ENCODE results near the gene SCT. TPM values are rescaled to one million over a fixed set of nuclear protein-coding genes. Genes with fewer than 3 reads are reported as not detected.

The SCT gene
- polyA plus RNA-seq, 1 donor from 2014 or later: not detected

DNA sequence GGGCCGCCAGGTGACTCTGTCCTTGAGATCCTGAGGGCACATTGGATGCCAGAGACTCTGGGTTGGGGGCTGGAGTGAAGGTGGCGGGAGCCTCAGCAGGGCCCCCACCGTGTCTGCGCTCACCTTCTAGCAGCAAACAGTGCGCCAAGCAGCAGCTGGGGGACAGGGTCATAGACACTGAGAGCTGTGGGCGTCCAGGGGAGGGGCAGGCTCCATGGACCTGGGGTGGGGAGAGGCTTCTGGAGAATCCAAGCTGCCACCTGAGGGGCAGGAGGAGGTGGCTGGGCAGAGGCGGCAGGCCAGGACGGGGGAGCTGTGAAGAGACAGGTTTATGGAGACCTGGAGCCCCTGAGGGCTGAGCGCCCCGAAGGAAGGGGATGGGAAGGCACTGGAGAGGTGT, 42.7 kb downstream of the SCT start:
- no peaks in the 10 kb centered on the region for H3K9me2 ChIP-seq (ENCODE audit: insufficient read depth, low read length)
- no peak overlapping the region for H3K4me2 ChIP-seq (ENCODE audit: low read length)
- no peak overlapping the region for H3K4me3 ChIP-seq (ENCODE audit: low read length)
- H3K27ac ChIP-seq (ENCODE audit: low read length): no peak overlapping the region
- H3K27me3 ChIP-seq (ENCODE audit: insufficient read depth, low read depth, low read length): no peaks in the 10 kb centered on the region
- H3F3A ChIP-seq (ENCODE audit: insufficient read depth, low read length, poor library complexity, severe bottlenecking): no peaks in the 10 kb centered on the region
- no peaks in the 10 kb centered on the region for H3K9me3 ChIP-seq (ENCODE audit: low read length)
- H4K20me1 ChIP-seq (ENCODE audit: insufficient read depth): peaks cover 9% of the 10 kb centered on the region
- TF ChIP-seq EP300 (conservative IDR thresholded peaks at IDR 0.05; ENCODE audit: poor library complexity, severe bottlenecking) (no peak), MXI1 (conservative IDR thresholded peaks at IDR 0.05; ENCODE audit: poor library complexity, severe bottlenecking) (no peak)
- H3K36me3 ChIP-seq (ENCODE audit: insufficient read depth, low read length): peaks cover 4% of the 10 kb centered on the region
- H3K79me2 ChIP-seq (replicated peaks; ENCODE audit: insufficient read depth, low read length): peaks cover 14% of the 10 kb centered on the region
- H2AFZ ChIP-seq (ENCODE audit: low read depth, low read length): no peak overlapping the region
- no peak overlapping the region for H3K9ac ChIP-seq (ENCODE audit: low read length)

DNA sequence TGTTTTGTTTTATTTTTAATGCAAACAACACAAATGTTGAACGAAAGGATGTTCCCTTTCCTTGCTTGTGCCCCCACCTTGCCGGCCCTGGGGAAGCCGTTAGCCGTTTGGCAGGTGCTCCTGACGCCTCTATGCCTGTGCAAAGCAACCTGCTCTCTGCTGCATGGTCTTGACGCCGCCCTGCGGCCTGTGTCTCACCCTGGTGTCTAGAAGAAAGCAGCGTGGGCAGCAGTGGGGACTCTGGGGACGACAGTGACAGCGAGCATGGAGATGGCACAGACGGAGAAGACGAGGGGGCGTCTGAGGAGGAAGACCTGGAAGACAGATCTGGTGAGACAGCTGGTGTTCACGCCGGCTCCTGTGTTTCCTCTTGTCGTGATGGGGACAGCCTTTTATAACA, 45.2 kb downstream of the SCT start:
- H3F3A ChIP-seq (ENCODE audit: insufficient read depth, low read length, poor library complexity, severe bottlenecking): no peaks in the 10 kb centered on the region
- no peak overlapping the region for H3K4me3 ChIP-seq (ENCODE audit: low read length)
- peaks cover 4% of the 10 kb centered on the region for H3K36me3 ChIP-seq (ENCODE audit: insufficient read depth, low read length)
- no peaks in the 10 kb centered on the region for H3K9me3 ChIP-seq (ENCODE audit: low read length)
- H3K9me2 ChIP-seq (ENCODE audit: insufficient read depth, low read length): no peaks in the 10 kb centered on the region
- H4K20me1 ChIP-seq (ENCODE audit: insufficient read depth): peaks cover 16% of the 10 kb centered on the region
- no peak overlapping the region for H2AFZ ChIP-seq (ENCODE audit: low read depth, low read length)
- TF ChIP-seq TAF1 (IDR thresholded peaks at IDR 0.05; ENCODE audit: low read depth) (no peak), POLR2AphosphoS5 (IDR thresholded peaks at IDR 0.05) (no peak), SMC3 (conservative IDR thresholded peaks at IDR 0.05; ENCODE audit: poor library complexity) (no peak), CTCF (IDR thresholded peaks at IDR 0.05; ENCODE audit: poor library complexity, severe bottlenecking) (no peak), EP300 (conservative IDR thresholded peaks at IDR 0.05; ENCODE audit: poor library complexity, severe bottlenecking) (no peak), MXI1 (conservative IDR thresholded peaks at IDR 0.05; ENCODE audit: poor library complexity, severe bottlenecking) (no peak), EZH2 (IDR thresholded peaks at IDR 0.05; ENCODE audit: borderline replicate concordance, insufficient read depth, low read length, poor library complexity, severe bottlenecking) (no peak)
- H3K27ac ChIP-seq (ENCODE audit: low read length): no peak overlapping the region
- no peak overlapping the region for H3K4me2 ChIP-seq (ENCODE audit: low read length)
- H3K27me3 ChIP-seq (ENCODE audit: insufficient read depth, low read depth, low read length): no peaks in the 10 kb centered on the region
- peaks cover 39% of the 10 kb centered on the region for H3K79me2 ChIP-seq (replicated peaks; ENCODE audit: insufficient read depth, low read length)
- no peak overlapping the region for H3K9ac ChIP-seq (ENCODE audit: low read length)

DNA sequence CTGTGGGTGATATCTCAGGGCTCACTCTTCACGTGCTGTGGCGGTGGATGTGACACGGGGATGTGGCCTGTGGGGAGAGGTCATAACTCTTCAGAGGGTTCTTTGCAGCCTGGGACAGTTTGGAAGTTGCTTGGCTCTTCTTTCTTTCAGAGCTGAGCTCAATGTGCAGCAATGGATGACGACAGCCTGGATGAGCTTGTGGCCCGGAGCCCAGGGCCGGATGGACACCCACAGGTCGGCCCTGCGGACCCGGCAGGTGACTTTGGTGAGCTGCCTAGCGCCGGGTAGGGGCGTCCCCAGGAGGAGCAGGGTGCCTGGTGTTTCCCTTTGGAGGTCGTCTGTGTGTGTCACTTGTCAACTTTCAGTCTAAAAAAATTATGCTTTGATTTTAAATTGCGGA, 45.6 kb downstream of the SCT start:
- no peaks in the 10 kb centered on the region for H3K9me2 ChIP-seq (ENCODE audit: insufficient read depth, low read length)
- H3K9ac ChIP-seq (ENCODE audit: low read length): no peak overlapping the region
- H3K36me3 ChIP-seq (ENCODE audit: insufficient read depth, low read length): peaks cover 4% of the 10 kb centered on the region
- H2AFZ ChIP-seq (ENCODE audit: low read depth, low read length): no peak overlapping the region
- no peak for TF ChIP-seq EZH2 (IDR thresholded peaks at IDR 0.05; ENCODE audit: borderline replicate concordance, insufficient read depth, low read length, poor library complexity, severe bottlenecking)
- TF ChIP-seq RAD21 (conservative IDR thresholded peaks at IDR 0.05): no peak
- TF ChIP-seq TAF1 (IDR thresholded peaks at IDR 0.05; ENCODE audit: low read depth): no peak
- peaks cover 39% of the 10 kb centered on the region for H3K79me2 ChIP-seq (replicated peaks; ENCODE audit: insufficient read depth, low read length)
- no peaks in the 10 kb centered on the region for H3K27me3 ChIP-seq (ENCODE audit: insufficient read depth, low read depth, low read length)
- no peak overlapping the region for H3K4me2 ChIP-seq (ENCODE audit: low read length)
- peaks cover 16% of the 10 kb centered on the region for H4K20me1 ChIP-seq (ENCODE audit: insufficient read depth)
- no peak overlapping the region for H3K27ac ChIP-seq (ENCODE audit: low read length)
- H3K9me3 ChIP-seq (ENCODE audit: low read length): no peaks in the 10 kb centered on the region
- no peak overlapping the region for H3K4me3 ChIP-seq (ENCODE audit: low read length)
- no peaks in the 10 kb centered on the region for H3F3A ChIP-seq (ENCODE audit: insufficient read depth, low read length, poor library complexity, severe bottlenecking)

All from neural cell (in vitro differentiated cells).